Inflammatory macrophage treated with lipopolysaccharide for 1 hour (primary cell): ENCODE data around the gene CCDC88C.
A peak's percentile ranks its signal among the peaks of the same experiment; 100 is the strongest.
"Not testable (repeated sequence)": the region's sequence is repeated elsewhere in the genome, so short reads cannot be mapped to it uniquely, and the experiment has no call there.

Experiments
- DNase-seq, 2 donors: peaks; one replicate each; pipeline ENCODE4 v3.0.0-alpha.2; 2020 to 2022

The CCDC88C gene, protein sequence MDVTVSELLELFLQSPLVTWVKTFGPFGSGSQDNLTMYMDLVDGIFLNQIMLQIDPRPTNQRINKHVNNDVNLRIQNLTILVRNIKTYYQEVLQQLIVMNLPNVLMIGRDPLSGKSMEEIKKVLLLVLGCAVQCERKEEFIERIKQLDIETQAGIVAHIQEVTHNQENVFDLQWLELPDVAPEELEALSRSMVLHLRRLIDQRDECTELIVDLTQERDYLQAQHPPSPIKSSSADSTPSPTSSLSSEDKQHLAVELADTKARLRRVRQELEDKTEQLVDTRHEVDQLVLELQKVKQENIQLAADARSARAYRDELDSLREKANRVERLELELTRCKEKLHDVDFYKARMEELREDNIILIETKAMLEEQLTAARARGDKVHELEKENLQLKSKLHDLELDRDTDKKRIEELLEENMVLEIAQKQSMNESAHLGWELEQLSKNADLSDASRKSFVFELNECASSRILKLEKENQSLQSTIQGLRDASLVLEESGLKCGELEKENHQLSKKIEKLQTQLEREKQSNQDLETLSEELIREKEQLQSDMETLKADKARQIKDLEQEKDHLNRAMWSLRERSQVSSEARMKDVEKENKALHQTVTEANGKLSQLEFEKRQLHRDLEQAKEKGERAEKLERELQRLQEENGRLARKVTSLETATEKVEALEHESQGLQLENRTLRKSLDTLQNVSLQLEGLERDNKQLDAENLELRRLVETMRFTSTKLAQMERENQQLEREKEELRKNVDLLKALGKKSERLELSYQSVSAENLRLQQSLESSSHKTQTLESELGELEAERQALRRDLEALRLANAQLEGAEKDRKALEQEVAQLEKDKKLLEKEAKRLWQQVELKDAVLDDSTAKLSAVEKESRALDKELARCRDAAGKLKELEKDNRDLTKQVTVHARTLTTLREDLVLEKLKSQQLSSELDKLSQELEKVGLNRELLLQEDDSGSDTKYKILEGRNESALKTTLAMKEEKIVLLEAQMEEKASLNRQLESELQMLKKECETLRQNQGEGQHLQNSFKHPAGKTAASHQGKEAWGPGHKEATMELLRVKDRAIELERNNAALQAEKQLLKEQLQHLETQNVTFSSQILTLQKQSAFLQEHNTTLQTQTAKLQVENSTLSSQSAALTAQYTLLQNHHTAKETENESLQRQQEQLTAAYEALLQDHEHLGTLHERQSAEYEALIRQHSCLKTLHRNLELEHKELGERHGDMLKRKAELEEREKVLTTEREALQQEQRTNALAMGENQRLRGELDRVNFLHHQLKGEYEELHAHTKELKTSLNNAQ (N-terminal part only)

DNA sequence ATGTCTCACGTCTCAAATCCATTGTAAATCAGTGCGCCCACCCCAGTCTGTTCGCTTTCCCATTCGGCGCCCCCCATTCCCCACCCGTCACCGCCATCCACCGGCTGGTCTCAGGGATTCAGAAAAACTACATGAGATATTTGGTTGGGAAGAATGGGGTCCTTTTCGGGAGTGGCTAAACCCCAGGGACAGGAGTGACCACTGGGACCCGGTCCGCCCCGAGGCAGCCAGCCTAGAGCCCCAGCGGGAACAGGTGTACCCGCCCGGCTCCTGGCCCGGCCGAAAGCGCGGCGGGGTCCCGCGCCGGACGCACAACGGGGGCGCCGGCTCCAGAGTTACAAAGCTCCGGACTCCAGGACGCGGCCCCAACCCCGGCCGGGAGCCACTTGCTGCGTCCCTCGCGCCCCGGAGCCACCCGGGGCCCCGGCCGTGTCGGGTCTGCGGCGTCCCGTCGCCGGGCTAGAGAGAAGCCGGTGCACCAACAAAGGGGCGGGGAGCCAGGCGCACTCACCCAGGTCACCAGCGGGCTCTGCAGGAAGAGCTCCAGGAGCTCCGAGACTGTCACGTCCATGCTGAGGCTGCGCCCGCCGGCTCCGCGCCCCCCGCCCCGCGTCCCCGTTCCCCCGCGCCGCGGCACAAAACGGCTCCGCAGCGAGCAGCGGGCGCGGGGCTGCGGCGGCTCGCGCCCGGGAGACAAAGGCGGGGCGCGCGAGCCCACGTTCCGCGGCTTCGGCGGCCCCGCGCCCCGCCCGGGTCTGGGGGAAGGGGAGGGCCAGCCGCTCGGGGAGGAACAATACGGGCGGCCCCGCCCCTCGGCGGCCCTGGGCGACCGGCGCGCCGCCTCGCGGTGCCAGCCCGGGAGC, at the start of gene CCDC88C:
Gene CCDC88C (minus strand): TSS at position 701 of the 863 bp plus-strand sequence. CDS start 130 bp downstream, at position 571.
- DNase-seq, result peak; percentile 49 to 68

DNA sequence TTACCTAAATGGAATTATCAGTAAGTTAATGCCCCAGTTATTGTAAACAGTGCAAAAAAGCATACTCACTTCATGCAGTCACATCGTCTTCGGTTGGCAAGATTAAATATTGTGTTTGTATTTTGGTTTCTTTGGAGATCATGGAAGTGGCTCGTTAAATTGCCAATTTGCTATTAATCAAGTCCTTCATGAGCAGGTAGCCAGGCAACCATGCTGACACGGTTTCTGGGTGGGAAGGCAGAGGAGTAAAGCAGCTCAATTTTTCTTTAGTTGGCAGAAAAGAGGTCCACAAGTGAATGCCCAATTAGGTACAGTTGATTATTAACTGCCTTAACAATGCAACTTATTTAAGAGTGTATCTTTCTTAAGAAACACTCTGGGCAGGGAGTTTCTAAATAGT, 48.6 kb upstream of the CCDC88C start:
- DNase-seq, result no peak

DNA sequence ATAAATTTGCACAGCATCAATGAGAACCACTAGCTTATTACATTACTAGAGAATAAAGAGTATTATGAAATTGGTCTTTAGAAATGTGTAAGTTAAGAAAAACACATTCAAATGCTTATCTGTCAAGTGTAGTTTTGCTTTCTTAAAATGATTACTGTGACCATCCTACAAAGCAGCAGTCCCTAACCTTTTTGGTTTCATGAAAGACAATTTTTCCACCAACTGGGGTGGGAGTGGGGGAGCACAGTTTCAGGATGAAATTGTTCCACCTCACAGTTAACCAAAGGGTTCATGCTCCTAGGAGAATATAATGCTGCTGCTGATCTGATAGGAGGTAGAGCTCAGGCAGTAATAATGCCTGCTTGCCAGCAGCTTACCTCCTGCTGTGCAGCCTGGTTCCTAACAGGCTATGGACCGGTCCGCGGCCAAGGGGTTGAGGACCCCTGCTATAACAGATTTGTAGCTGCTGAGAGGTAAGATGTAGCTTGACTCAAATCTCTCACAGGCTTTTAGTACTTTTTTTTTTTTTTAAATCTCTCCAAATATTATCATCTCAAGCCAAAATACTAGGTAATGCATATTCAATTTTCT, 47.1 kb upstream of the CCDC88C start:
- DNase-seq, result no peak

DNA sequence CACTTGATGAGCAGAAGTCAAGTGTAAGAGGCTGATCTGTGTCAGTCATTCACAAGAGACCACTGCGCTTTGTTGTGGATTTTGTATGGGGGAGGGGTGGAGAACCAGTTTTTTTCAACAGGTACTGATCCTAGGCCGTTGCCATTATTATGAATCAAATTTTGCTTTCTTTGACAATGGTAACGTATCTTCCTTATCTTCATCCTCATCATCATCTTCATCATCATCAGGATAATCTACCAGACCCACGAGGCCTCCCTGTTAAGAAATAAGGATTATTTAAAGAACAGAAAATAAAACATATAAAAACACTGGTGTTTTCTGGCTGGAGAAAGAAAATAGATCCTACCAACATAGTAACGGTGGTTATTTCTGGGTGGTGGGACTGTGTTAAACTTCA, 41.0 kb upstream of the CCDC88C start:
- DNase-seq, result no peak

DNA sequence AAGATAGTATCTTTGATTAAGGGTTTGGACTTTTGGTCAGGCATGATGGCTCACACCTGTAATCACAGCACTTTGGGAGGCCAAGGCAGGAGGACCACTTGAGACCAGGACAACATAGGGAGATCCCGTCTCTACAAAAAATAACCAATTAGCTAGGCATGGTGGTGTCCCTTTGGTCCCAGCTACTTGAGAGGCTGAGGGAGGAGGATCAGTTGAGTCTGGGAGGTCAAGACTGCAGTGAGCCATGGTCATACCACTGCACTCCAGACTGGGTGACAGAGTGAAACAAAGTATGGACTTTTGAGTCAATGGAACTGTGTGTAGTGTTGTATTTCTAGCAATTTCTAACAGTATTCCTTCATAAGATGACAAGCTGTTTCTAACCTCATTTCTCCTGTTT, 38.7 kb upstream of the CCDC88C start:
- DNase-seq, result no peak

DNA sequence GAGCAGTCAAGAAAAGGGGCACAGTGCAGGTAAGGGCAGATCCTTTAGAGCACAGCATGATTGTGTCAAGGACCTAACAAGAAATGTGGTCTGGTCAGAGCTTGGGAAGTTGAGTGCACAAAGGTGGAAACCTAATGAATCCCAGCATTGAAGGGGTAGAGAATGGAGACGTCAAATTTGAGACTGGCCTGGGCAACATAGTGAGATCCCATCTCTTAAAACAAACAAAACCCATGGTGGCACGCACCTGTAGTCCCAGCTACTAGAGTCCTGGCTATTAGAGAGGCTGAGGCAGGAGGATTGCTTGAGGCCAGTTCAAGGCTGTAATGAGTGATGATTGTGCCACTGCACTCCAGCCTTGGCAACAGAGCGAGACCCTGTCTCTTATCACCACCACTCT, 37.0 kb upstream of the CCDC88C start:
- no peak for DNase-seq

DNA sequence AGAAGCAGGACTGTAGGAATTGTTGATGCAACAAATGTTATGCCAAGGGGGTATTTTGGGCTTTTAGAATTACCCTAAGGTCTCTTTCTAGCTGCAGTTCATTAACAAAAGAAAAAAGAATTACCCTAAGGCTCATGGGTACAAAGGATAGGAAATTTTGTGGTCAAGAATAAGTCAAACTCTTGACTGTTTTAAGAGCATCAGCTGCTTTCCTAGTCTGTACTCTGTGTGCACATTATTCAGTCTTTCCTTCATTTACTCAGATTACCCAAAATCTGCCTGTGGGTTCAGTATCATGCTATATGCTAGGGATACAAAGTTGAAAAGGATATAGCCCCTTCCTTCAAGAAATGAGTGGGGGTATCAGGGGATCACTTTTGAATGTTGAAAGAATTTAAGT, 36.5 kb upstream of the CCDC88C start:
- DNase-seq, result no peak

DNA sequence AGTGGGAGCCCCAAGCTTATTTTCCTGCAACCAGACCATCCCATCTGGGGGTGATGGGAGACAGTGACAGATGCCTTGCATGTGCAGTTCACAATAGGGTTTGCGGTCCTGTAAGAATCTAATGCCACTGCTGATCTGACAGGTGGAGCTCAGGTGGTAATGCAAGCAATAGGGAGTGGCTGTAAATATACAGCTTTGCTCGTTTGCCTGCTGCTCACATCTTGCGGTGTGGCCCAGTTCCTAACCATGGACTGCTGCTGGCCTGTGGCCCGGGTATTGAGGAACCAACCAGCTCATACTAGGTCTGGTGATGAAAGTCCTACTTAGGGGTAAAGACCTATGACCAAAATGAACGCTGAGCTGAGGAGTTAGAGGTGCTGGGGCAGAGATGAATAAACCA, 36.1 kb upstream of the CCDC88C start:
- DNase-seq, result no peak

DNA sequence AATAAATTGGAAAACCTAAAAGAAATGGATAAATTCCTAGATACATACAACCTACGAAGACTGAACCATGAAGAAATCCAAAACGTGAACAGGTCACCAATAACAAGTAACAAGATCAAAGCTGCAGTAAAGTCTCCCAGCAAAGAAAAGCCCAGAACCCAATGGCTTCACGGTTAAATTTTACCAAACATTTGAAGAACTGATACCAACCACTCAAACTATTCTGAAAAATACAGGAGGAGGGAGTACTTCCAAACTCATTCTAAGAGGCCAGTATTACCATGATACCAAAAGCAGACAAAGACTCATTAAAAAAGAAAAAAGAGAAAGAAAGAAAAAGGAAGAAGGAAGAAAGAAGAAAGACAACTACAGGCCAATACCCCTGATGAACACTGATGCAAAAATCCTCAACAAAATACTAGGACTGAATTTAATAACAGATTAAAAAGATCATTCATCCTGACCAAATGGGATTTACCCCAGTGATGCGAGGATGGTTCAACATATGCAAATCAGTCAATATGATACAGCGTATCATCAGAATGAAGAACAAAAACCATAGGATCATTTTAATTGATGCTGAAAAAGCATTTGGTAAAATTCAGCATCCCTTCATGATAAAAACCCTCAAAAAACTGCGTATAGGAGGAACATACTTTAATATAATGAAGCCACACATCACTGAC, 26.9 kb upstream of the CCDC88C start:
- DNase-seq, result no peak

DNA sequence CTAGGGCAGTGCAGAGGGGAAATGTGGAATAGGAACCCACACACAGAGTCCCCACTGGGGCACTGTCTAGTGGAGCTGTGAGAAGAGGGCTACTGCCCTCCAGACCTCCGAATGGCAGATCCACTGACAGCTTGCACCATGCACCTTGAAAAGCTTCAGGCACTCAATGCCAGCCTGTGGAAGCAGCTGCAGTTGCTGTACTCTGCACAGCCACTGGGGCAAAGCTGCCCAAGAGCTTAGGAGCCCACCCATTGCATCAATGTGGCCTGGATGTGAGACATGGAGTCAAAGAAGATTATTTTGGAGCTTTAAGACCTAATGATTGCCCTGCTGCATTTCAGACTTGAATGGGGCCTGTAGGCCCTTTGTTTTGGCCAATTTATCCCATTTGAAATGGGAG, 21.7 kb upstream of the CCDC88C start:
- no peak for DNase-seq

DNA sequence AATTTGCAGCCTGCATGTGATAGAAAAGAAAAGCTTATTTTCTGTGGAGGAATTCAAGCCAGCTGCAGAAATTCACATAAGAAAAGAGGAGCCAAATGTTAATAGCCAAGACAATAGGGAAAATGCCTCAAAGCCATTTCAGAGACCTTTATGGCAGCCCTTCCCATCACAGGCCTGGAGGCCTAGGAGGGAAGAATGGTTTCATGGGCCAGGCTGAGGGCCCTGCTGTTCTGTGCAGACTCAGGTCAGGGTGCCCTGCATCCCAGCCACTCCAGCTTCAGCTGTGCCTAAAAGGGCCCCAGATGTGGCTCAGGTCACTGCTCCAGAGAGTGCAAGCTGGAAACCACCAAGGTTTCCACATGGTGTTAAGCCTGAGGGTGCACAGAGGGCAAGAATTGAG, 21.2 kb upstream of the CCDC88C start:
- no peak for DNase-seq

DNA sequence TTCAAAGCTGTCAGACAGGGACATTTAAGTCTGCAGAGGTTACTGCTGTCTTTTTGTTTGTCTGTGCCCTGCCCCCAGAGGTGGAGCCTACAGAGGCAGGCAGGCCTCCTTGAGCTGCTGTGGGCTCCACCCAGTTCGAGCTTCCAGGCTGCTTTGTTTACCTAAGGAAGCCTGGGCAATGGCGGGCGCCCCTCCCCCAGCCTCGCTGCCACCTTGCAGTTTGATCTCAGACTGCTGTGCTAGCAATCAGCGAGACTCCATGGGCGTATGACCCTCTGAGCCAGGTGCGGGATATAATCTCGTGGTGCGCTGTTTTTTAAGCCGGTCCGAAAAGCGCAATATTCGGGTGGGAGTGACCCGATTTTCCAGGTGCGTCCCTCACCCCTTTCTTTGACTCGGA, 18.6 kb upstream of the CCDC88C start:
- DNase-seq, result not testable (repeated sequence)

DNA sequence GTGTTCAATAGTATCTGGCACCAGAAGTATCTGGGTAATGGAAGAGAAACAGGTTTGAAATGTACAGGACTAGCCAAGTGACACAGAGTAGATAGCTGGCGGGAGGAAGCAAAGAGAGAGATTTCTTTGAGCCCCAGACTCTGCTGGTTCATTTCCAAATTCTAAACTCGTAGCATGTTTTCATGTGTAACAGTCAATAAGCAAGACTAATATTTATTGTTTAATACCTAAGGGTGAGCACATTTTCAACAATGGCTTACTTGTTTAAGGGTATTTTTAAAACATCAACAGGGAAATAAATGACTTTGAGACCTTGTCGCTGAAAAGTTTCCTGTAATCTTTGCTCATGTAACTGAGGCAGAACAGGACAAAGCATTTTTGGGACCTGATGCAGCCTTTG, 11.8 kb upstream of the CCDC88C start:
- no peak for DNase-seq

DNA sequence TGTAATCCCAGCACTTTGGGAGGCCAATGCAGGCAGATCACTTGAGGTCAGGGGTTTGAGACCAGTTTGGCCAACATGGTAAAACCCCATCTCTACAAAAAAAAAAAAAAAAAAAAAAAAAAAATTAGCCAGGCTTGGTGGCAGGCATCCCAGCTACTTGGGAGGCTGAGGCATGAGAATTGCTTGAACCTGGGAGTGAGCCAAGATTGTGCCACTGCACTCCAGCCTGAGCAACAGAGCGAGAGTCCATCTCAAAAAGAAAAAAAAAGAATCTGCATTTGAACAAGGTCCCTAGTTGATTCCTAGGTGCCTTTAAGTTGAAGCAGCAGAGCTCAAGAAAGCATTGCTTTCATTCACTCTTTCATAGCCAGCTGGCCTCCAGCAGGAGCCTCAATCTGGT, 11.3 kb upstream of the CCDC88C start:
- DNase-seq, result not testable (repeated sequence)

DNA sequence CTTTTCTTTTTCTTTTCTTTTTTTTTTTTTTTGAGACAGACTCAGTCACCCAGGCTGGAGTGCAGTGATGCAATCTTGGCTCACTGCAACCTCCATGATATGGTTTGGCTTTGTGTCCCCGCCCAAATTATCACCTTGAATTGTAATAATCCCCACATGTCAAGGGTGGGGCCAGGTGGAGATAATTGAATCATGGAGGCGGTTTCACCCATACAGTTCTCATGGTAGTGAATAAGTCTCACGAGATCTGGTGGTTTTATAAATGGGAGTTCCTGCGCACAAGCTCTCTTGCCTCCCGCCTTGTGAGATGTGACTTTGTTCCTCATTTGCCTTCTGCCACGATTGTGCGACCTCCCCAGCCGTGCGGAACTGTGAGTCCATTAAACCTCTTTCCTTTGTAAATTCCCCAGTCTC, 7.9 kb upstream of the CCDC88C start:
- peak; percentile 43 to 65 for DNase-seq

DNA sequence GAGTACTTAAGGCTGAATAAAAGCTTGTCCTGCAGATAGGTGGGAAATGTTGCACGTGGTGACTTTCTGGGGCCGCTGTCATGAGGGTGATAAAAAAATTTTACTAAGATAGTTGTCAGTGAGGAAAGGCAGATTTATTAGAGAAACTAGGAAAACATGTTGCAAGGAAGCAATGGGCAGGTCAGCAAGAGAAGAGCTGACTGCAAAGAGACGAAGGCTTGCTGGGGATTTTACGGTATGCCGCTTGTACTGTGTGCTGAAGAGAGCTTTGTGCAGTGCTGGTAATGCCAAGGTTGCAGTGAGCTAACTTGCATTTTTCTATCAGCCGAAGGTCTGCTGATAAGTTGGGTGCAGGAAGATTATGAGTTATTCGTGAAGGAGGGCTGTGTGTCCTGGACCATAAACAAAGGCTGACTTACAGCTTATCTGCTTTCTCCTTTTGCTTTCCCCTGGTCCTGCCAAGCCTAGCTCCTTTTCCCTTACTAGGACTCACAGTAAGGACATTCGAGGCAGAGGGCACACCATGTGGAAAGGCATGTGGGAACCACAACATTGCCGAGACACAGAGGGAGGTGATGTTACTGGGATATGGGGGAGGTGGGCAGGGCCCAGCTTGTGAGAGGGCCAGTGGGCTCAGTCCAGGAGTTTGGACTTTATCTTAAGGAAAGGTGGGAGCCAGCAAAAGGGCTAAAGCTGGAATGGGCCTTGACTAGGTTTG, 7.4 kb upstream of the CCDC88C start:
- DNase-seq, result no peak

DNA sequence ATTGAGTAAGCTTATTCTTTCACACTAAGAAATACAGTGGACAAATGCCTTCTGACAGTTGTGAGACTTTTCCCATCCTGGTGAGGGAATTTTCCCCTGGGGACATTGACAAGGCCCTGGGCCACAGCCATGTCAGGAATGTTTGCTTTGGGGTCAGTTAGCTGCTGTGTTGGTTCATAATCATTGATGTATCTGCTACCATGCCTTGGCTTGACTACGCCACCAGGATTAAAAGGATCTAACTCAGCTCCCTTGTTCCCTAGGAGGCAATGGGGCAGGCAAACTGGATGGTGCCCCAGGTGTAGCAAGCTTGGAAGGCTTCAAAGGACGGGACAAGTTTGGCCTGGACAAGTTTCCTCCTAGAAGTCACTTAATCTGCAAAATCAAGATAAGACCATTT, 3.1 kb upstream of the CCDC88C start:
- no peak for DNase-seq

DNA sequence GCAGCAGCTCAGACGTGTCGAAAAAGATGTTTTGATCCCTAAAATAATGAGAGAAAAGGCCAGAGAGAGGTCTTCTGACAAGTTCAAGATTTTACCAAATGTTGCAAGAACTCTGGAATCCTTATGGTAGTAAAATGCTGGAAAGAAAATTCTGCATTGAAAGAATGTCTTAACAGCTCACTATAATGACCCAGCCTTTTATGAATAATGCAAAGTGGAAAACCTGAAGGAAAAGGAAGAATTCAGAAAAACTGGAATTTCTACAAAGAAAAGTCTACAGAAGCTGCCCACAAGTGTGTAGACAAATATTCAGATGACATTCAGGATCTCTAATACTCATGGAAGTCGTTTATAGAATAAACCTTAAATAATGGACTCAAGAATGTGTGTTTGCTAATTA, 1.8 kb upstream of the CCDC88C start:
- DNase-seq, result peak in 1 of 2 donors; percentile 26

DNA sequence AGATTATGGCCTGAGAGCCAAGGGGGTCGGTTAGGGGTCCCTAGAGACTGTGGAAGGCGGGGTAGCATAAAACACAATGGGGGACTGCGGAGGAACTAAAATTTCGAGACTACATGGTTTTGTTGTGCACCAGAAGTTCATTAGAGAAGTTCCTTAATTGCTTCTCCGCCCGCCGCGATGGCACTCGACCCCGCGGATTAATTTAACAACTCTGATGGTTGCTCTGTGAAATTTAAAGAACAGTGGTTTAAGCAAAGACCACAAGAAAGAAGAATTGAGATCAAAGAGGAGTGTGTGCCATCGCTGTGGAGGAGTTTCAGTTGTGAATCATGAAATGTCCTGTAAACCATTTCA, 1.4 kb upstream of the CCDC88C start:
- DNase-seq, result no peak

DNA sequence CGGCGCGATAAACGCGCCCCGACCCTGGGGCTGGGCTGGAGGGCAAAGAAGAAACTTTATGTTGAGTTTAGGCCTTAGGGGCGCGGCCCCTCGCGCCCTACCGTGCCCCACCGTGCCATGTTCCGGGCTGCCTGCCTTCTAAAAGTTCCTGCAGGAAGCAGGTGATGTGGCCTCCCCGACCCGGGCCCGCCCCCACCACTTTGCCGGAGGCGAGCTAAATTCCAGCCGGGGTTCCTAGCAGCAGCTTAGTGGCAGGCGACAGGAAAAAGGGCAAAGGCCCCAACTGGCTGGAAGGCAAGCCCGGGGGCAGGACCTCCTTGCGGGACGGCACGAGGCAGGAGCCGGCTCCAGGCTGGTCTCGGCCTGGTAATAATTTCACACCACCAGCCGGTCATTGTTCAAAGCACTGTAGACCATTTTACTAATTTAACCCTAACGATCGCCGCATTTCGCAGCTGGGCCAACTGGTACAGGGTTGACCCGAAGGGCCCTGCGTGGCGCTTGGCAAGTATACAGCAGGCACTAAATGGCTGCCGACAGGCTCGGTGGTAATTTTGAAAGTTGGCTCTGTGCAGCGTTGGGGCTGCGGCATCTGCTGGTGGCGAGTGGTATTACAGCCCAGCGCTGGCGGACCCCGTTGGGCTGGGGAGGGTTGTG, 895 bp upstream of the CCDC88C start:
- peak; percentile 31 to 86 for DNase-seq
